OCI-LY3 (cell line): ENCODE measurements around the gene ACTA1.

ENCODE experiments used
- H2AFZ ChIP-seq: fragments of 200-600, 300-600 bp; shearing (Covaris generic); 2 replicates; pipeline ENCODE4 v1.6.0; 2014; ENCODE audit warnings: antibody characterized with exemption, low read depth, low read length
- H3K27ac ChIP-seq: fragments of 200-600, 300-600 bp; sonication (generic); 2 replicates; pipeline ENCODE4 v1.5.1; 2014; ENCODE audit warnings: mild to moderate bottlenecking, low read length, moderate library complexity, mixed read lengths
- H3K27me3 ChIP-seq: fragments of 200-600, 300-600 bp; sonication (generic); 2 replicates; pipeline ENCODE4 v1.6.1; 2014; ENCODE audit warnings: low read depth, low read length, mixed read lengths
- H3K36me3 ChIP-seq: fragments of 200-600, 300-600 bp; sonication (generic); replicated peaks from 2 replicates; pipeline ENCODE3; 2014; ENCODE audit warnings: low read depth, low read length, mixed read lengths
- H3K4me1 ChIP-seq: fragments of 300-600, 200-600 bp; sonication (generic); 2 replicates; pipeline ENCODE4 v1.6.1; 2014; ENCODE audit warnings: low read length, mixed read lengths
- H3K4me2 ChIP-seq: fragments of 200-600, 300-600 bp; sonication (generic); 2 replicates; pipeline ENCODE4 v1.6.1; 2014; ENCODE audit warnings: low read length, mixed read lengths
- H3K4me3 ChIP-seq: fragments of 300-600, 200-600 bp; sonication (generic); 2 replicates; pipeline ENCODE4 v1.5.1; 2014; ENCODE audit warnings: antibody characterized with exemption, mild to moderate bottlenecking, low read length, moderate library complexity
- H3K79me2 ChIP-seq: fragments of 300-600, 200-600 bp; shearing (Covaris generic); 2 replicates; pipeline ENCODE4 v1.6.1; 2014; ENCODE audit warnings: mild to moderate bottlenecking, low read length, mixed read lengths
- H3K9ac ChIP-seq: fragments of 300-600, 200-600 bp; shearing (Covaris generic); 2 replicates; pipeline ENCODE4 v1.6.0; 2014; ENCODE audit warnings: mild to moderate bottlenecking, low read length, moderate library complexity
- H3K9me3 ChIP-seq: fragments of 200-600, 300-600 bp; shearing (Covaris generic); 2 replicates; pipeline ENCODE4 v1.6.1; 2014; ENCODE audit warnings: low read length, mixed read lengths; ENCODE audit not compliant: insufficient read depth
- H4K20me1 ChIP-seq: fragments of 200-600, 300-600 bp; sonication (generic); 2 replicates; pipeline ENCODE4 v1.6.1; 2016; ENCODE audit warnings: low read length, mixed read lengths; ENCODE audit not compliant: insufficient read depth
- CTCF ChIP-seq: fragments of 200-600, 300-600 bp; sonication (generic); IDR thresholded peaks from 2 replicates; pipeline ENCODE4 v1.5.1; 2014; ENCODE audit warnings: antibody characterized with exemption, low read length, low read depth
- EZH2phosphoT487 ChIP-seq: fragments of 200-600 bp; shearing (Covaris generic); IDR thresholded peaks from 2 replicates; pipeline ENCODE4 v1.6.1; 2018; ENCODE audit warnings: antibody characterized with exemption, mixed run types, low read depth

ACTA1 gene

GRCh38 chr1:229445828-229446227 lies 11.9 kb upstream of the ACTA1 start:
- no peak overlapping the region for H3K4me2 ChIP-seq
- H3K79me2 ChIP-seq: no peaks in the 10 kb centered on the region
- H3K9me3 ChIP-seq: no peaks in the 10 kb centered on the region
- H4K20me1 ChIP-seq: no peaks in the 10 kb centered on the region; the same call in 1 of the 2 replicates
- no peak overlapping the region for H2AFZ ChIP-seq
- peaks cover 36% of the 10 kb centered on the region for H3K36me3 ChIP-seq
- no peaks in the 10 kb centered on the region for H3K27me3 ChIP-seq
- no peak overlapping the region for H3K27ac ChIP-seq
- H3K4me3 ChIP-seq: no peak overlapping the region
- H3K9ac ChIP-seq: no peak overlapping the region
- H3K4me1 ChIP-seq: peaks cover 15% of the 10 kb centered on the region
- TF ChIP-seq EZH2phosphoT487: no peak
- TF ChIP-seq CTCF: no peak

- Histone ChIP-seq H3K4me3 (peak overlapping the region; percentile 37), H3K36me3 (peaks cover 42% of the 10 kb centered on the region), H3K79me2 (no peaks in the 10 kb centered on the region), H4K20me1 (no peaks in the 10 kb centered on the region; the same call in 1 of the 2 replicates), H2AFZ (no peak overlapping the region), H3K4me1 (peaks cover 25% of the 10 kb centered on the region), H3K9ac (peak overlapping the region; percentile 42; the same call in 1 of the 2 replicates), H3K4me2 (peak overlapping the region; percentile 71), H3K27ac (peak overlapping the region; percentile 74), H3K9me3 (no peaks in the 10 kb centered on the region), H3K27me3 (no peaks in the 10 kb centered on the region)
- TF ChIP-seq EZH2phosphoT487: peak; percentile 66; the same call in 1 of the 2 replicates
- TF ChIP-seq CTCF: no peak
These were observed 7.1 kb upstream of the ACTA1 start for GRCh38 chr1:229440851-229441537.

GRCh38 chr1:229438021-229438420 lies 4.1 kb upstream of the ACTA1 start:
- H3K4me1 ChIP-seq: peaks cover 25% of the 10 kb centered on the region
- no peaks in the 10 kb centered on the region for H3K9me3 ChIP-seq
- no peak for TF ChIP-seq CTCF
- no peak for TF ChIP-seq EZH2phosphoT487

GRCh38 chr1:229437443-229437842 lies 3.5 kb upstream of the ACTA1 start:
- Histone ChIP-seq H3K36me3 (peaks cover 27% of the 10 kb centered on the region), H3K4me3 (no peak overlapping the region), H4K20me1 (no peaks in the 10 kb centered on the region; the same call in 1 of the 2 replicates), H3K4me1 (peaks cover 25% of the 10 kb centered on the region), H3K9ac (no peak overlapping the region), H3K4me2 (no peak overlapping the region), H3K79me2 (no peaks in the 10 kb centered on the region), H3K27ac (no peak overlapping the region), H3K9me3 (no peaks in the 10 kb centered on the region), H2AFZ (no peak overlapping the region), H3K27me3 (no peaks in the 10 kb centered on the region)
- TF ChIP-seq EZH2phosphoT487 (no peak), CTCF (no peak)

More at GRCh38 chr1:229438021-229438420, 4.1 kb upstream of the ACTA1 start:
- H3K36me3 ChIP-seq: peaks cover 27% of the 10 kb centered on the region
- H3K79me2 ChIP-seq: no peaks in the 10 kb centered on the region
- H3K4me2 ChIP-seq: no peak overlapping the region
- no peaks in the 10 kb centered on the region; the same call in 1 of the 2 replicates for H4K20me1 ChIP-seq
- H3K4me3 ChIP-seq: no peak overlapping the region
- H2AFZ ChIP-seq: no peak overlapping the region
- no peaks in the 10 kb centered on the region for H3K27me3 ChIP-seq
- H3K27ac ChIP-seq: no peak overlapping the region
- H3K9ac ChIP-seq: no peak overlapping the region
